ENCODE measurements around the gene PLXNA2.

PLXNA2 gene

DNA sequence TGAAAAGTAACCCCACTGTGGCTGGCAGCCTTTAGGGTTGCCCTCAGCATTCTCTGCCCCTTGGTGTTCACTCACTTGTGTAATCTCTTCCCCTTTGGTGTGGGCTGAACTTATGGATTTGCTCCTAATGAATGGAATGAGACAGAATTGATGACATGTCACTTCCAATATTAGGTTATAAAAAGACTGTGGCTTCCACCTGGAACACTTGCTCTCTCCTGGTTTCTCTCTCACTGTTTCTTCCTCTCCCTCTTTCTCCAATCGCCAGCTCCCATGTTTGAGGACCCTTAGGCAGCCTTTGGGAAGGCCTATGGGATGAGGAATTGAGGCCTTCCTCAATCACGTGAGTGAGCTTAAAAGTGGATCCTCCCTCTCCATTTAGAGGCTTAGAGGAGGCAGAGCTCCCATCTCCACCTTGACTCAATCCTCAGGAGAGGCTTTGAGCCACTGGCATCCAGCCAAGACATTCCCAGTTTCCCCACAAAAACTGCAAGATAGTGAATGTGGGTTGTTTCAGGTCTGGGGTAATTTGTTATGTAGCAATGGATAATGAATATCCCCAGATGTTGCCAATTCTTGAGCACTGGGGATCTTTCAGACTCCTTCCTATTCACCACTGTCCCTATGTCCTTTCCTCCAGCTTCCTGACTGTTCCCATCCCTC is 237.8 kb downstream of the PLXNA2 start:
- Histone ChIP-seq H3K9ac (ENCODE audit: low read depth, low read length, poor library complexity) (no peak overlapping the region), H2AFZ (ENCODE audit: low read length) (no peak overlapping the region), H2BK120ac (ENCODE audit: low read depth, low read length) (no peak overlapping the region), H3K79me1 (ENCODE audit: low read depth, low read length) (no peaks in the 10 kb centered on the region), H2BK15ac (ENCODE audit: low read length) (no peak overlapping the region), H2BK5ac (ENCODE audit: low read length) (no peak overlapping the region), H2BK12ac (ENCODE audit: low read length) (no peak overlapping the region), H3K4ac (ENCODE audit: low read length) (no peak overlapping the region), H2AK5ac (ENCODE audit: low read depth, low read length) (no peak overlapping the region), H3K4me3 (ENCODE audit: low read length in 2 of 2) (no peak overlapping the region), H4K91ac (ENCODE audit: low read depth, low read length, poor library complexity) (no peak overlapping the region), H3K4me1 (ENCODE audit: control insufficient read depth in 2 of 2, insufficient read depth in 1 of 2, low read depth in 1 of 2, low read length in 2 of 2) (no peaks in the 10 kb centered on the region), H3K14ac (ENCODE audit: low read length) (no peak overlapping the region), H4K8ac (ENCODE audit: low read depth, low read length) (no peak overlapping the region), H3K36me3 (replicated peaks in 1 of 2; ENCODE audit: control insufficient read depth in 2 of 2, insufficient read depth in 2 of 2, low read length in 2 of 2) (no peaks in the 10 kb centered on the region), H3K27ac (replicated peaks; ENCODE audit: low read length) (no peak overlapping the region), H3K18ac (ENCODE audit: low read length) (no peak overlapping the region), H3K9me3 (replicated peaks in 1 of 2; ENCODE audit: control insufficient read depth in 2 of 2, insufficient read depth in 1 of 2, low read depth in 1 of 2, low read length in 2 of 2) (no peaks in the 10 kb centered on the region), H3K4me2 (ENCODE audit: insufficient read depth, low read length, poor library complexity, severe bottlenecking) (no peak overlapping the region), H3K23ac (ENCODE audit: low read depth, low read length, poor library complexity) (no peak overlapping the region), H3K27me3 (ENCODE audit: control insufficient read depth in 3 of 3, insufficient read depth in 3 of 3, low read depth in 1 of 3, low read length in 3 of 3) (peaks cover 0 to 18% (median 0%) of the 10 kb centered on the region in 3 experiments)
- no peak for DNase-seq (ENCODE audit: low spot score)
- WGBS, 2 donors (ENCODE audit: extremely low coverage in 2 of 2, insufficient read length in 2 of 2, insufficient replicate concordance in 1 of 2): no CpG with 5 or more reads among the region's 2 CpGs

DNA sequence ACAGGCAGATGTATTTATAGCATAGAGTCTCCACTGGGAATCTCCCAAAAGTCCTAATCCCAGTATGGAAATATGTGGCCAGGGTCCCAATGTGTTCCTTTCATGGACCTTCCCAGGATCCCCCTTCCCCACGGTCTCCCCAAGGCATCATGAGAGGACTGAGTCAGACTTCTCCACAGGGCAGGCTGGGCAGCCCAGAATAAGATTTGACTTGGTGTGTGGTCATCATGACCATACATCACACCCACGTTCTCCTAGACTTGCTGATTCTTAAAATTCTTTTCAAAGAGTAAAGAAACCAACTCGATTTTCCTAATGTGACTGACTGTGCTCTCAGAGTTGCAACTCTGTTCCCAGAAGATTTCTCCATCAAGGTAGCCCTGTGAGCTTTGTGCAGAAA is 239.3 kb downstream of the PLXNA2 start:
- no CpG with 5 or more reads among the region's 3 CpGs for WGBS, 2 donors (ENCODE audit: extremely low coverage in 2 of 2, insufficient read length in 2 of 2, insufficient replicate concordance in 1 of 2)
- no peaks in the 10 kb centered on the region for H3K4me1 ChIP-seq (ENCODE audit: control insufficient read depth in 2 of 2, insufficient read depth in 1 of 2, low read depth in 1 of 2, low read length in 2 of 2)
- no peak for DNase-seq (ENCODE audit: low spot score)
- no peak overlapping the region for H2AK5ac ChIP-seq (ENCODE audit: low read depth, low read length)
- no peak overlapping the region for H4K8ac ChIP-seq (ENCODE audit: low read depth, low read length)
- no peak overlapping the region for H3K14ac ChIP-seq (ENCODE audit: low read length)
- no peak overlapping the region for H3K4ac ChIP-seq (ENCODE audit: low read length)
- no peak overlapping the region for H3K23ac ChIP-seq (ENCODE audit: low read depth, low read length, poor library complexity)
- no peaks in the 10 kb centered on the region for H3K9me3 ChIP-seq (replicated peaks in 1 of 2; ENCODE audit: control insufficient read depth in 2 of 2, insufficient read depth in 1 of 2, low read depth in 1 of 2, low read length in 2 of 2)
- no peak overlapping the region for H2BK120ac ChIP-seq (ENCODE audit: low read depth, low read length)
- H3K79me1 ChIP-seq (ENCODE audit: low read depth, low read length): no peaks in the 10 kb centered on the region
- no peak overlapping the region for H3K18ac ChIP-seq (ENCODE audit: low read length)
- no peak overlapping the region for H3K4me3 ChIP-seq (ENCODE audit: low read length in 2 of 2)
- no peak overlapping the region for H2BK12ac ChIP-seq (ENCODE audit: low read length)
- no peak overlapping the region for H2BK5ac ChIP-seq (ENCODE audit: low read length)
- H3K4me2 ChIP-seq (ENCODE audit: insufficient read depth, low read length, poor library complexity, severe bottlenecking): no peak overlapping the region
- H3K27me3 ChIP-seq (ENCODE audit: control insufficient read depth in 3 of 3, insufficient read depth in 3 of 3, low read depth in 1 of 3, low read length in 3 of 3): peaks cover 0 to 14% (median 0%) of the 10 kb centered on the region in 3 experiments
- no peak overlapping the region for H4K91ac ChIP-seq (ENCODE audit: low read depth, low read length, poor library complexity)
- H2BK15ac ChIP-seq (ENCODE audit: low read length): no peak overlapping the region
- no peak overlapping the region for H3K9ac ChIP-seq (ENCODE audit: low read depth, low read length, poor library complexity)
- no peak overlapping the region for H2AFZ ChIP-seq (ENCODE audit: low read length)
- H3K27ac ChIP-seq (replicated peaks; ENCODE audit: low read length): no peak overlapping the region
- no peaks in the 10 kb centered on the region for H3K36me3 ChIP-seq (replicated peaks in 1 of 2; ENCODE audit: control insufficient read depth in 2 of 2, insufficient read depth in 2 of 2, low read length in 2 of 2)

DNA sequence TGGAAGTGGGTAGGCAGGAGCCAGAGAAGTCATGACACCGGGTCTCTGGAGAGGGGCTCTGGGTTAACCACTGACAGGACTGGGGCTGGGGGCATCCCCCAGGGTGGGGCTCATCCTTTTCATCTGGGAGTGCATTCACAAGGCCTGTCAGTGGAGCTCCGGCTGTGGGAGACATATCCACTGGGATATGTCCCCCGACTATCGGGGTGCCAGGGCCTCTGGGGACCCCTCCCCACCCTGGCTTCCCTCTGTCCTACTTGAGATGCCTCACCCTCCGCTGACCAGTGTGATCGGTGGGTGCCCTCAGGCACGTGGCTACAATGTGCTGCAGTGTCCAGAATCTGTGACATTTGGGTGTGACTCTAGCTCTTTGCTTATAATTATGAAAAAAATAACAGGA is 240.9 kb downstream of the PLXNA2 start:
- H3K9ac ChIP-seq (ENCODE audit: low read depth, low read length, poor library complexity): no peak overlapping the region
- H2AK5ac ChIP-seq (ENCODE audit: low read depth, low read length): no peak overlapping the region
- no peak overlapping the region for H2BK120ac ChIP-seq (ENCODE audit: low read depth, low read length)
- no peak overlapping the region for H3K27ac ChIP-seq (replicated peaks; ENCODE audit: low read length)
- H3K27me3 ChIP-seq (ENCODE audit: control insufficient read depth in 3 of 3, insufficient read depth in 3 of 3, low read depth in 1 of 3, low read length in 3 of 3): peaks cover 0 to 7% (median 0%) of the 10 kb centered on the region in 3 experiments
- H3K79me1 ChIP-seq (ENCODE audit: low read depth, low read length): no peaks in the 10 kb centered on the region
- no peak overlapping the region for H4K8ac ChIP-seq (ENCODE audit: low read depth, low read length)
- no peak overlapping the region for H3K18ac ChIP-seq (ENCODE audit: low read length)
- H3K4me1 ChIP-seq (ENCODE audit: control insufficient read depth in 2 of 2, insufficient read depth in 1 of 2, low read depth in 1 of 2, low read length in 2 of 2): no peaks in the 10 kb centered on the region
- H3K4me2 ChIP-seq (ENCODE audit: insufficient read depth, low read length, poor library complexity, severe bottlenecking): no peak overlapping the region
- no peak overlapping the region for H2BK5ac ChIP-seq (ENCODE audit: low read length)
- WGBS, 2 donors (ENCODE audit: extremely low coverage in 2 of 2, insufficient read length in 2 of 2, insufficient replicate concordance in 1 of 2): no CpG with 5 or more reads among the region's 7 CpGs
- no peak overlapping the region for H2AFZ ChIP-seq (ENCODE audit: low read length)
- no peak overlapping the region for H3K14ac ChIP-seq (ENCODE audit: low read length)
- no peak overlapping the region for H3K4me3 ChIP-seq (ENCODE audit: low read length in 2 of 2)
- no peak overlapping the region for H3K23ac ChIP-seq (ENCODE audit: low read depth, low read length, poor library complexity)
- no peaks in the 10 kb centered on the region for H3K9me3 ChIP-seq (replicated peaks in 1 of 2; ENCODE audit: control insufficient read depth in 2 of 2, insufficient read depth in 1 of 2, low read depth in 1 of 2, low read length in 2 of 2)
- no peak for DNase-seq (ENCODE audit: low spot score)
- H4K91ac ChIP-seq (ENCODE audit: low read depth, low read length, poor library complexity): no peak overlapping the region
- H2BK15ac ChIP-seq (ENCODE audit: low read length): no peak overlapping the region
- H3K4ac ChIP-seq (ENCODE audit: low read length): no peak overlapping the region
- no peak overlapping the region for H2BK12ac ChIP-seq (ENCODE audit: low read length)
- H3K36me3 ChIP-seq (replicated peaks in 1 of 2; ENCODE audit: control insufficient read depth in 2 of 2, insufficient read depth in 2 of 2, low read length in 2 of 2): no peaks in the 10 kb centered on the region

DNA sequence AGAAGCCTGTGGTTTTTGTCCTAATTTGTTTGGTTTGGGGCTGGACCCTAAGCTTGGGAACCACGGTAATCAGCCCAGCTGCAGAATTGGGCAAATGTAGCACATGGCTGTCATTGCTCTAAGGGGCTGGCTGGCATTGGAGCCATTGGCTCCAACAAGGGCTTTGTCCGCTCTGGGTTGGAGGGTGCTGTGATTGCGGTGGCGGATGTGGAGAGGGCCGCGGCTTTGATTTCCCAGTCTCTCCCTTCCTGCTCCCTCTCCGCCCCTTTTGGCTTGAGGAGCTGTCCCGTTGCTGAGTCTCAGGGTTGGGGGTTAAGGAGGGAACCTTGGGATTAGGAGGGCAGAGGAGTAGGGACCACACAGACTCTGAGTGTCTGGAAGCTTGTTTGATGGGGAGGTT is 241.5 kb downstream of the PLXNA2 start:
- H2BK15ac ChIP-seq (ENCODE audit: low read length): no peak overlapping the region
- H3K23ac ChIP-seq (ENCODE audit: low read depth, low read length, poor library complexity): no peak overlapping the region
- H3K27me3 ChIP-seq (ENCODE audit: control insufficient read depth in 3 of 3, insufficient read depth in 3 of 3, low read depth in 1 of 3, low read length in 3 of 3): peaks cover 0 to 4% (median 0%) of the 10 kb centered on the region in 3 experiments
- no peak overlapping the region for H3K9ac ChIP-seq (ENCODE audit: low read depth, low read length, poor library complexity)
- H3K14ac ChIP-seq (ENCODE audit: low read length): peak overlapping the region; percentile 12
- no peak overlapping the region for H3K4me2 ChIP-seq (ENCODE audit: insufficient read depth, low read length, poor library complexity, severe bottlenecking)
- DNase-seq (ENCODE audit: low spot score): no peak
- no peak overlapping the region for H3K27ac ChIP-seq (replicated peaks; ENCODE audit: low read length)
- no peak overlapping the region for H3K4me3 ChIP-seq (ENCODE audit: low read length in 2 of 2)
- H3K4me1 ChIP-seq (ENCODE audit: control insufficient read depth in 2 of 2, insufficient read depth in 1 of 2, low read depth in 1 of 2, low read length in 2 of 2): no peaks in the 10 kb centered on the region
- no peaks in the 10 kb centered on the region for H3K79me1 ChIP-seq (ENCODE audit: low read depth, low read length)
- H3K9me3 ChIP-seq (replicated peaks in 1 of 2; ENCODE audit: control insufficient read depth in 2 of 2, insufficient read depth in 1 of 2, low read depth in 1 of 2, low read length in 2 of 2): no peaks in the 10 kb centered on the region
- no peak overlapping the region for H2BK12ac ChIP-seq (ENCODE audit: low read length)
- WGBS, 2 donors (ENCODE audit: extremely low coverage in 2 of 2, insufficient read length in 2 of 2, insufficient replicate concordance in 1 of 2): no CpG with 5 or more reads among the region's 8 CpGs
- no peak overlapping the region for H3K18ac ChIP-seq (ENCODE audit: low read length)
- no peak overlapping the region for H2AK5ac ChIP-seq (ENCODE audit: low read depth, low read length)
- H4K91ac ChIP-seq (ENCODE audit: low read depth, low read length, poor library complexity): no peak overlapping the region
- no peak overlapping the region for H3K4ac ChIP-seq (ENCODE audit: low read length)
- H2BK120ac ChIP-seq (ENCODE audit: low read depth, low read length): no peak overlapping the region
- H3K36me3 ChIP-seq (replicated peaks in 1 of 2; ENCODE audit: control insufficient read depth in 2 of 2, insufficient read depth in 2 of 2, low read length in 2 of 2): no peaks in the 10 kb centered on the region
- H2AFZ ChIP-seq (ENCODE audit: low read length): no peak overlapping the region
- no peak overlapping the region for H2BK5ac ChIP-seq (ENCODE audit: low read length)
- no peak overlapping the region for H4K8ac ChIP-seq (ENCODE audit: low read depth, low read length)

Measured in neuronal stem cell (in vitro differentiated cells).